Astrocyte (in vitro differentiated cells and primary cell): ENCODE data around the gene ST13.

ENCODE experiments used
- EZH2 ChIP-seq: IDR thresholded peaks from 2 replicates; pipeline ENCODE4 v1.6.1; 2012; ENCODE audit warnings: mild to moderate bottlenecking, low read length, inconsistent platforms; ENCODE audit not compliant: insufficient read depth
- TF ChIP-seq, protein P1 (sequence below): IDR thresholded peaks from 2 replicates; pipeline ENCODE4 v1.5.1; 2011; ENCODE audit warnings: low read depth, mild to moderate bottlenecking, inconsistent platforms, low read length, moderate library complexity; ENCODE audit not compliant: insufficient read depth

- TF ChIP-seq, protein P1, sequence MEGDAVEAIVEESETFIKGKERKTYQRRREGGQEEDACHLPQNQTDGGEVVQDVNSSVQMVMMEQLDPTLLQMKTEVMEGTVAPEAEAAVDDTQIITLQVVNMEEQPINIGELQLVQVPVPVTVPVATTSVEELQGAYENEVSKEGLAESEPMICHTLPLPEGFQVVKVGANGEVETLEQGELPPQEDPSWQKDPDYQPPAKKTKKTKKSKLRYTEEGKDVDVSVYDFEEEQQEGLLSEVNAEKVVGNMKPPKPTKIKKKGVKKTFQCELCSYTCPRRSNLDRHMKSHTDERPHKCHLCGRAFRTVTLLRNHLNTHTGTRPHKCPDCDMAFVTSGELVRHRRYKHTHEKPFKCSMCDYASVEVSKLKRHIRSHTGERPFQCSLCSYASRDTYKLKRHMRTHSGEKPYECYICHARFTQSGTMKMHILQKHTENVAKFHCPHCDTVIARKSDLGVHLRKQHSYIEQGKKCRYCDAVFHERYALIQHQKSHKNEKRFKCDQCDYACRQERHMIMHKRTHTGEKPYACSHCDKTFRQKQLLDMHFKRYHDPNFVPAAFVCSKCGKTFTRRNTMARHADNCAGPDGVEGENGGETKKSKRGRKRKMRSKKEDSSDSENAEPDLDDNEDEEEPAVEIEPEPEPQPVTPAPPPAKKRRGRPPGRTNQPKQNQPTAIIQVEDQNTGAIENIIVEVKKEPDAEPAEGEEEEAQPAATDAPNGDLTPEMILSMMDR = no peak
- no peak for TF ChIP-seq EZH2
Measured at GRCh38 chr22:40782521-40782920, 73.9 kb downstream of the ST13 start.
